Peyer's patch (tissue), 4 donors: ENCODE data around the gene NPPA. TPM values are rescaled to one million over a fixed set of nuclear protein-coding genes. Genes with fewer than 3 reads are reported as not detected.

Source experiments
- DNase-seq, 3 donors: peaks; one replicate each; pipeline ENCODE4 v3.0.0-alpha.2; 2017 to 2019
- H3K27ac ChIP-seq, 4 donors: fragments of 200-600 bp; sonication (generic); one replicate each; pipeline ENCODE4 v1.5.1; 2016 to 2019
- H3K27me3 ChIP-seq, 2 donors: fragments of 200-600 bp; sonication (generic); one replicate each; pipeline ENCODE4 v1.5.1; 2019
- H3K36me3 ChIP-seq, 3 donors: fragments of 200-600 bp; sonication (generic); one replicate each; pipeline ENCODE4 v1.5.1; 2016 to 2019
- H3K4me1 ChIP-seq, 4 donors: fragments of 200-600 bp; sonication (generic); one replicate each; pipeline ENCODE4 v1.5.1; 2016 to 2019
- H3K4me3 ChIP-seq, 4 donors: fragments of 200-600 bp; sonication (generic); 1 replicate in 3 of 4; 2 replicates in 1 of 4; pipeline ENCODE4 v1.5.1; 2016 to 2019; ENCODE audit warnings: mild to moderate bottlenecking in 1 of 4
- H3K9me3 ChIP-seq, 4 donors: fragments of 200-600 bp; sonication (generic); one replicate each; pipeline ENCODE4 v1.5.1; 2016 to 2019; ENCODE audit warnings: mild to moderate bottlenecking in 1 of 4
- POLR2A ChIP-seq, 2 donors: fragments of 450-650 bp; IDR thresholded peaks; one replicate each; pipeline ENCODE4 v1.5.1; 2017; ENCODE audit warnings: antibody characterized with exemption in 2 of 2, mild to moderate bottlenecking in 2 of 2, moderate library complexity in 2 of 2
- total RNA-seq, 4 donors: library from RNA; depleted of rRNA; stranded (reverse); fragments of >200 nt; gene quantifications; one replicate each; pipeline ENCODE4 v1.1.0, GENCODE V29; 2016
- TF ChIP-seq, protein P1 (sequence below), 6 experiments: fragments of 450-650 bp in 4 of 6; fragments of 200-600 bp in 2 of 6; sonication (generic) in 1 of 6; IDR thresholded peaks; one replicate each; pipeline ENCODE4 v1.5.1; 2017 to 2019; ENCODE audit warnings: antibody characterized with exemption in 6 of 6, mild to moderate bottlenecking in 3 of 6, moderate library complexity in 1 of 6

The NPPA gene
- total RNA-seq, 4 donors from 2014 or later = not detected

DNA sequence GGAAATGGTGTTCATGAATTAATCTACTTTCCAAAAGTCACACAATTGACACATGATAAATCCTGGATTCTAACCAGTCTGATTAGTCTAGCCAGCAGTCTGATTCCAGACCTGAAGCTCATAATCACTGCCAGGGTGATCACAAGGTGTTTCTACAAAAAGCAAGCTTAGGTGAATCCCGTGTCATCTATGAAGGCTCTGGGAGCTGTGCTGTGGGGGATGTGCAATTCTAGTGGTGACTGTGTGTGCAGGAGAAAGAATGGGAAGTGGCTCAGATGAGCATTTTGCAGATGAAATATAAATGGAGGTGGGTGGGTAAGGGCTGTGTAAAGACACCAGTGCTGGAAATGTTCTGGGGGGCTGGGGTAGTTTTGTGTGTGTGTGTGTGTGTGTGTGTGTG is 13.0 kb upstream of the NPPA start:
- DNase-seq = no peak
- Histone ChIP-seq H3K4me1 (no peaks in the 10 kb centered on the region), H3K36me3 (no peaks in the 10 kb centered on the region), H3K9me3 (no peaks in the 10 kb centered on the region), H3K27ac (no peak overlapping the region), H3K4me3 (no peak overlapping the region), H3K27me3 (peaks cover 0 to 16% of the 10 kb centered on the region in 2 donors)
- no peak for TF ChIP-seq POLR2A (IDR thresholded peaks at IDR 0.05)

DNA sequence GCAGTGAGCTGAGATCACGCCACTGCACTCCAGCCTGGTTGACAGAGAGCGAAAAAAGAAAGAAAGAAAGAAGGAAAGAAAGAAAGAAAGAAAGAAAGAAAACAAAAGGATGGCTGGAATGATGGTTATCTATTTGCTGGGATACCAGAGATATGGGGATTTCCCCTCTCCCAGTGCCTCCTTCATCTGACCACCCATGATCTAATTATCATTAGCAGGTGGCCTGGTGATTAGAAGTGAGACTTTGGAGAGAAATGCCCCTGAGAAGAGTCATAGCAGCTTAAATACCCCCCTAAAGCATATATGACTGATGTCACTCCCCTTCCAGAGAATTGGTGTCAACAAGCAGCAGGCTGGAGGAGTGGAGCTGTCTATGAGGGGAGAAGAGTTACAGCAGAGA is 12.5 kb upstream of the NPPA start:
- DNase-seq = no peak
- Histone ChIP-seq H3K4me3 (no peak overlapping the region), H3K27ac (no peak overlapping the region), H3K27me3 (peaks cover 0 to 16% of the 10 kb centered on the region in 2 donors), H3K9me3 (no peaks in the 10 kb centered on the region), H3K36me3 (no peaks in the 10 kb centered on the region), H3K4me1 (no peaks in the 10 kb centered on the region)
- TF ChIP-seq, protein P1, sequence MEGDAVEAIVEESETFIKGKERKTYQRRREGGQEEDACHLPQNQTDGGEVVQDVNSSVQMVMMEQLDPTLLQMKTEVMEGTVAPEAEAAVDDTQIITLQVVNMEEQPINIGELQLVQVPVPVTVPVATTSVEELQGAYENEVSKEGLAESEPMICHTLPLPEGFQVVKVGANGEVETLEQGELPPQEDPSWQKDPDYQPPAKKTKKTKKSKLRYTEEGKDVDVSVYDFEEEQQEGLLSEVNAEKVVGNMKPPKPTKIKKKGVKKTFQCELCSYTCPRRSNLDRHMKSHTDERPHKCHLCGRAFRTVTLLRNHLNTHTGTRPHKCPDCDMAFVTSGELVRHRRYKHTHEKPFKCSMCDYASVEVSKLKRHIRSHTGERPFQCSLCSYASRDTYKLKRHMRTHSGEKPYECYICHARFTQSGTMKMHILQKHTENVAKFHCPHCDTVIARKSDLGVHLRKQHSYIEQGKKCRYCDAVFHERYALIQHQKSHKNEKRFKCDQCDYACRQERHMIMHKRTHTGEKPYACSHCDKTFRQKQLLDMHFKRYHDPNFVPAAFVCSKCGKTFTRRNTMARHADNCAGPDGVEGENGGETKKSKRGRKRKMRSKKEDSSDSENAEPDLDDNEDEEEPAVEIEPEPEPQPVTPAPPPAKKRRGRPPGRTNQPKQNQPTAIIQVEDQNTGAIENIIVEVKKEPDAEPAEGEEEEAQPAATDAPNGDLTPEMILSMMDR (IDR thresholded peaks at IDR 0.05) = no peak
- TF ChIP-seq POLR2A (IDR thresholded peaks at IDR 0.05) = no peak

DNA sequence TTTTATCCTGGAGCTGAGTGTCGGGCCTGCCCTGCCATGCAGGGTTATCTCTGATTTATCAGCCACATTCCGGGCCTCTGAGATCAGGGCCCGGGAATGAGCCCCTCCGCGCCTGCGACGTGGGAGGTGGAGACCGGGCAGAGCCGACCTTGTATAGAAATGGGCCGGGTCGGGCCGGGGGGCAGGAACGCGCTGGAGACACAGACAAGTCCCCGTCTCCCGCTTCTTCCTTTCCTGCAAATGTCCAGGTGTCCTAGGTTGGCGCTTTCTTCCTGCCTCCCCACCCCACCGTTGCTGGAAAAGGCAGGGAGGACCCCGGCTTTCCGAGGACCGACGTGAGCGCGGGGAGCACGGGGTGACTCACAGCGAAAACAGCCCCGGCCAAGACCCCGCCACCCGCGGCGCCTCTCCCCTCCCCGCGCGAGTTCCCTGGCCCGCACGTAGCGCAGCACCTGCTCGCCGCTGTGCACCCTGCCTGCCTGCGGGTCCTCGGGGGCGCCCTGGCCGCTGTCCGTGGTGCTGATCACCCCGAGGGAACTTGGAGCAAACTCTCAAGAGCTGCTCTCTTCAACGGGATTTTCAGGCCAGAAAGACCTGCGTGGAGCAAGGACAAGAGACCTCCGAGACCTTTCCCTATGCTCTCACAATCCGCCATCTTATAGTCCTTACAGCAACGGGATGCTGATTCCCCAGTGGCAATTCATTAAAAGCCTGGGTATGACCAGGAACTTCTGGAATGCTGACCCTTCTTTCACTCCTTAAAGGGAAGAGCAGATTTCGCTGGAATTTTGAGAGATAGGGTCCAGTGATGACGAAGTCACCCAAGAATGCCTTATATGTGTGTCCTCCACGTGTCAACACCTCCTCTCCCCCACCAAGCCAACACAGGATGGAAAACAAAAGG is 11.6 kb upstream of the NPPA start:
- no peaks in the 10 kb centered on the region for H3K4me1 ChIP-seq
- DNase-seq = peak; percentile 25 to 65 (median 62)
- TF ChIP-seq, protein P1 (IDR thresholded peaks at IDR 0.05) = peak in 1 of 6 experiments; percentile 28
- no peak for TF ChIP-seq POLR2A (IDR thresholded peaks at IDR 0.05)
- H3K27ac ChIP-seq = no peak overlapping the region
- peaks cover 0 to 16% of the 10 kb centered on the region in 2 donors for H3K27me3 ChIP-seq
- H3K4me3 ChIP-seq = no peak overlapping the region
- H3K9me3 ChIP-seq = no peaks in the 10 kb centered on the region
- H3K36me3 ChIP-seq = no peaks in the 10 kb centered on the region

DNA sequence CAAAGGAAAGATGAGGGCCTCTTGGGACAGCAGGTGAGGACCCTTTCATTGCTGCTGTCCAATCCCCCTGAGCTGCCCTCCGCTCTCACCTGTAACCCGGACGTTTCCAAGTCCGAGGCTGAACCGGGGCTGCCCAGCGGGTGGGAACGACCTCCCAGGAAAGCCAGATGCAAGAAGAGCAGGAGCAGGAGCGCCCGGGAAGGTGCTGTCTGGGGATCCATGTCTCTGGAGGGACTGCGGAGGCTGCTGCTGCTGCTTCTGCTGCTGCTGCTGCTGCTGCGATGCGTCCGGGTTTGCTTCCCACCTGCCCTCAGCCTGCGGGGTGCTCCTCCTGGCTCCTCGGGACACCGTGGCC is 11.0 kb upstream of the NPPA start, which contains the start of gene NPPB:
Gene NPPB, minus strand, starts transcription at position 333 of the 355 bp plus-strand sequence. Its CDS starts 112 bp downstream, at position 221.
- H3K9me3 ChIP-seq = no peaks in the 10 kb centered on the region
- no peak for DNase-seq

DNA sequence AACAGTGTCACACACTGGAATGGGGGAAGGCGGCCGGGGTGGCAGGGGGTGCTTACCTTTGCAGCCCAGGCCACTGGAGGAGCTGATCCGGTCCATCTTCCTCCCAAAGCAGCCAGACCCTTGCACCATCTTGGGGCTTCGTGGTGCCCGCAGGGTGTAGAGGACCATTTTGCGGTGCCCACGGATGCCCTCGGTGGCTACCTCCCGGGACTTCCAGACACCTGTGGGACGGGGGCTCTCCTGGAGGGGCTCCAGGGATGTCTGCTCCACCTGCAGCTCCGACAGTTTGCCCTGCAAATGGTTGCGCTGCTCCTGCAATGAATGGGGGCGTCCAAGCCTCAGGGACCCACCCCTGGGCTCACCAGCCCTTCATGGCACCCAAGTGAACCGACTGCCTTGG is 10.6 kb upstream of the NPPA start:
- Histone ChIP-seq H3K4me1 (no peaks in the 10 kb centered on the region), H3K4me3 (no peak overlapping the region), H3K27me3 (peaks cover 0 to 16% of the 10 kb centered on the region in 2 donors), H3K36me3 (no peaks in the 10 kb centered on the region), H3K9me3 (no peaks in the 10 kb centered on the region), H3K27ac (no peak overlapping the region)
- TF ChIP-seq POLR2A (IDR thresholded peaks at IDR 0.05) = no peak
- TF ChIP-seq, protein P1 (IDR thresholded peaks at IDR 0.05) = no peak
- DNase-seq = no peak

More for the DNA sequence above, 11.0 kb upstream of the NPPA start, which contains the start of gene NPPB:
- H3K4me1 ChIP-seq = no peaks in the 10 kb centered on the region
- H3K27ac ChIP-seq = no peak within 1 kb of the TSS
- H3K27me3 ChIP-seq = peaks cover 0 to 16% of the 10 kb centered on the region in 2 donors
- TF ChIP-seq, protein P1 (IDR thresholded peaks at IDR 0.05) = no peak
- no peak for TF ChIP-seq POLR2A (IDR thresholded peaks at IDR 0.05)
- H3K36me3 ChIP-seq = no peaks in the 10 kb centered on the region
- H3K4me3 ChIP-seq = no peak within 1 kb of the TSS

DNA sequence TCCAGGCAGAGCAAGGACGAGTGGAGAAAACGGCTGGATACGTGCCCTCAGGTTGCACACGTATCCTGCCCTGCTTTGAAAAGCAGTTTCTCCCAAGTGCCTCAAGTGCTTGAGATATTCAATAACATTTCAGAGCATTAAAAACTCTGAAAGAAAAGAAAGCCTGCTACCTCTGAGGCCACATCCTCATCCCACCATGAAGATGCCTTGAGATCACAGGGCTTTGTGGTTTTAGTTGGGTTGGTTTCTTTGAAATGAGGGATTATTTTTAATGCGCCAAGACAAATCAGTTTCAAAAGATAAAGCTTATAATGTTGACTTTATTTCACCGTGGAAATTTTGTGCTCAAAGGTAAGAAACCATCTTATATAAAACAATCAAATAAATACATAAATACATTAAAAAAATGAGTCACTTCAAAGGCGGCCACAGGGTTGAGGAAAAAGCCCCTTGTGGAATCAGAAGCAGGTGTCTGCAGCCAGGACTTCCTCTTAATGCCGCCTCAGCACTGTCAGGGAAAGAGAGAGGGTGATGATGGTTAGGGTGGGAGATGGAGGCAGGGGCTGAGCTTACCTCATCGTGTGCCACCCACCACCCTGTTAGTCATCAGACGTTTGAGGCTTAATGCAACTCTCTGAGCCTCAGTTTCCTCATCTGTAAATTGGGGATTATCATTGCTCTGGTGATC is 9.7 kb upstream of the NPPA start:
- H3K4me1 ChIP-seq = no peaks in the 10 kb centered on the region
- TF ChIP-seq POLR2A (IDR thresholded peaks at IDR 0.05) = no peak
- TF ChIP-seq, protein P1 (IDR thresholded peaks at IDR 0.05) = no peak
- no peak overlapping the region for H3K27ac ChIP-seq
- no peak for DNase-seq
- no peak overlapping the region for H3K4me3 ChIP-seq
- no peaks in the 10 kb centered on the region for H3K9me3 ChIP-seq
- no peaks in the 10 kb centered on the region for H3K36me3 ChIP-seq
- peaks cover 0 to 16% of the 10 kb centered on the region in 2 donors for H3K27me3 ChIP-seq
